ENCODE measurements around the gene JAKMIP1.
"Not testable (repeated sequence)": the region's sequence is repeated elsewhere in the genome, so short reads cannot be mapped to it uniquely, and the experiment has no call there.

JAKMIP1 gene

GRCh38 chr4:6028168-6028567, 172.2 kb downstream of the JAKMIP1 start:
- no peak for DNase-seq

- DNase-seq: no peak
These were observed 173.0 kb downstream of the JAKMIP1 start for GRCh38 chr4:6027392-6027791.

- no peak for DNase-seq
These were observed 175.9 kb downstream of the JAKMIP1 start for GRCh38 chr4:6024313-6024960.

- no peak for DNase-seq
These were observed 176.6 kb downstream of the JAKMIP1 start for GRCh38 chr4:6023731-6024130.

- DNase-seq: no peak
These were observed 177.6 kb downstream of the JAKMIP1 start for GRCh38 chr4:6022607-6023288.

- DNase-seq: no peak
These were observed 178.3 kb downstream of the JAKMIP1 start for GRCh38 chr4:6021831-6022606.

- no peak for DNase-seq
These were observed 179.7 kb downstream of the JAKMIP1 start for GRCh38 chr4:6020613-6021012.

GRCh38 chr4:6019316-6020263, 180.8 kb downstream of the JAKMIP1 start:
- peak; percentile 60 for DNase-seq

GRCh38 chr4:6018331-6018730, 182.0 kb downstream of the JAKMIP1 start, which contains the start of gene C4orf50:
Gene C4orf50, minus strand, starts transcription at chr4:6018431.
- DNase-seq: no peak

GRCh38 chr4:6017800-6018199, 182.5 kb downstream of the JAKMIP1 start:
- no peak for DNase-seq

GRCh38 chr4:6017030-6017429, 183.3 kb downstream of the JAKMIP1 start:
- DNase-seq: no peak

- DNase-seq: no peak
These were observed 186.8 kb downstream of the JAKMIP1 start for GRCh38 chr4:6013564-6013963.

- DNase-seq: no peak
These were observed 188.1 kb downstream of the JAKMIP1 start for GRCh38 chr4:6012200-6012599.

GRCh38 chr4:6011686-6012085, 188.7 kb downstream of the JAKMIP1 start:
- DNase-seq: peak; percentile 36

- DNase-seq: no peak
These were observed 189.1 kb downstream of the JAKMIP1 start for GRCh38 chr4:6011271-6011671.

- no peak for DNase-seq
These were observed 189.6 kb downstream of the JAKMIP1 start for GRCh38 chr4:6010789-6011188.

GRCh38 chr4:6009452-6009851, 190.9 kb downstream of the JAKMIP1 start:
- DNase-seq: no peak

GRCh38 chr4:6008766-6009385, 191.5 kb downstream of the JAKMIP1 start:
- DNase-seq: peak; percentile 31

GRCh38 chr4:6008092-6008551, 192.2 kb downstream of the JAKMIP1 start:
- DNase-seq: no peak

- DNase-seq: no peak
These were observed 195.2 kb downstream of the JAKMIP1 start for GRCh38 chr4:6005175-6005574.

- not testable (repeated sequence) for DNase-seq
These were observed 196.9 kb downstream of the JAKMIP1 start for GRCh38 chr4:6003485-6003884.

- no peak for DNase-seq
These were observed 197.4 kb downstream of the JAKMIP1 start for GRCh38 chr4:6002926-6003325.
